DND-41 (cell line): ENCODE results near the gene RPS6KB2.

Experiments
- EZH2 ChIP-seq: IDR thresholded peaks from 3 replicates; pipeline ENCODE4 v1.6.1; 2012; ENCODE audit warnings: borderline replicate concordance, low read depth, mild to moderate bottlenecking, moderate library complexity, low read length, inconsistent platforms; ENCODE audit not compliant: severe bottlenecking
- TF ChIP-seq, protein P1 (sequence below): IDR thresholded peaks from 2 replicates; pipeline ENCODE4 v1.5.1; 2012; ENCODE audit warnings: borderline replicate concordance, low read length, moderate library complexity, mild to moderate bottlenecking; ENCODE audit not compliant: poor library complexity, severe bottlenecking; ENCODE audit errors: extremely low read depth

DNA sequence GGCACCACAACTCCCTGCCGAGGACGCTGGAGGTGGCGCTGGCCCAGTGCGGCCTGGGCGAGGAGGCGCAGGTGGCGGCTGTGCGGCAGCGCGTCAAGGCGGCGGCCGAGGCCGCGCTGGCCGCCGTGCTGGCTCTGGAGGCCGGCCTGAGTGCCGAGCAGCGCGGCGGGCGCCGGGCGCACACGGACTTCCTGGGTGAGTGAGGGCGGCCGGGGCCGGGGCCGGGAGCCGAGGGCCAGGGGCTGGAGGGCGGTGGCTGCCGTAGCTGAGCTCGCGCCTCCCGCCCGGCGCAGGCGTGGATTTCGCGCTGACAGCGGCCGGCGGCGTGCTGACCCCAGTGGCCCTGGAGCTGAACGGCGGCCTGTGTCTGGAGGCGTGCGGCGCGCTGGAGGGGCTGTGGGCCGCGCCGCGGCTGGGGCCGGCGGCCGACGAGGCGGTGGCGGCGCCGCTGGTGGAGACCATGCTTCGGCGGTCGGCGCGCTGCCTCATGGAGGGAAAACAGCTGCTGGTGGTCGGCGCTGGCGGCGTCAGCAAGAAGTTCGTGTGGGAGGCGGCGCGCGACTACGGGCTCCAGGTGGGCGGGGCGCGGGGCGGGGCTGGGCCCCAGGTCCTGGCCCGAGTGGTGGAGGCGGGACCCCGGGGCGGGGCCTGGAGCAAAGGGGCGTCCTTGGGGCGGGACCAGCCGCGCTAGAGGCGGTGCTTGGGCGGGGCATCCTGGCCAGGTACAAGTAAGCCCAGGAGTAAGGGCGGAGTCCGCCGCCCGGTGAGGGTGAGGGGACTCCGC is 7.5 kb upstream of the RPS6KB2 start:
- TF ChIP-seq, protein P1, sequence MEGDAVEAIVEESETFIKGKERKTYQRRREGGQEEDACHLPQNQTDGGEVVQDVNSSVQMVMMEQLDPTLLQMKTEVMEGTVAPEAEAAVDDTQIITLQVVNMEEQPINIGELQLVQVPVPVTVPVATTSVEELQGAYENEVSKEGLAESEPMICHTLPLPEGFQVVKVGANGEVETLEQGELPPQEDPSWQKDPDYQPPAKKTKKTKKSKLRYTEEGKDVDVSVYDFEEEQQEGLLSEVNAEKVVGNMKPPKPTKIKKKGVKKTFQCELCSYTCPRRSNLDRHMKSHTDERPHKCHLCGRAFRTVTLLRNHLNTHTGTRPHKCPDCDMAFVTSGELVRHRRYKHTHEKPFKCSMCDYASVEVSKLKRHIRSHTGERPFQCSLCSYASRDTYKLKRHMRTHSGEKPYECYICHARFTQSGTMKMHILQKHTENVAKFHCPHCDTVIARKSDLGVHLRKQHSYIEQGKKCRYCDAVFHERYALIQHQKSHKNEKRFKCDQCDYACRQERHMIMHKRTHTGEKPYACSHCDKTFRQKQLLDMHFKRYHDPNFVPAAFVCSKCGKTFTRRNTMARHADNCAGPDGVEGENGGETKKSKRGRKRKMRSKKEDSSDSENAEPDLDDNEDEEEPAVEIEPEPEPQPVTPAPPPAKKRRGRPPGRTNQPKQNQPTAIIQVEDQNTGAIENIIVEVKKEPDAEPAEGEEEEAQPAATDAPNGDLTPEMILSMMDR = peak; percentile 5
- no peak for TF ChIP-seq EZH2
